Activated CD8-positive, alpha-beta T cell treated with anti-CD3 and anti-CD28 coated beads, Interleukin-2, amount 10 ng/mL, durations not matched to agents 7 days and 5 days (primary cell): ENCODE data around the gene VAPA. TPM values are rescaled to one million over a fixed set of nuclear protein-coding genes. Genes with fewer than 3 reads are reported as not detected.

Source experiments
- ATAC-seq: fragments of 150-1000 bp; cut with Tn5 transposase; one replicate; pipeline ENCODE4 v1.10.0; 2021; ENCODE audit warnings: moderate library complexity
- CTCF ChIA-PET: fragments of 350-600 bp; sonication (Branson Sonifier 250); formaldehyde crosslinking; loops from one replicate; lab custom pipeline; 2021; ENCODE audit warnings: antibody characterized with exemption; lab: Charles Lee
- POLR2A ChIA-PET: fragments of 350-600 bp; sonication (Branson Sonifier 250); formaldehyde crosslinking; loops from one replicate; lab custom pipeline; 2021; ENCODE audit warnings: antibody characterized with exemption; lab: Charles Lee
- DNase-seq: peaks from one replicate; pipeline ENCODE4 v3.0.0-alpha.2; 2020
- H3K27ac Mint-ChIP-seq: one replicate; pipeline ENCODE4 v1.8.0; 2021; ENCODE audit warnings: mild to moderate bottlenecking, mixed read lengths
- H3K27me3 Mint-ChIP-seq: one replicate; pipeline ENCODE4 v1.8.0; 2021; ENCODE audit warnings: low read depth, mixed read lengths
- H3K36me3 Mint-ChIP-seq: one replicate; pipeline ENCODE4 v1.8.0; 2021; ENCODE audit warnings: low read depth, mixed read lengths
- H3K4me1 Mint-ChIP-seq: one replicate; pipeline ENCODE4 v1.8.0; 2021; ENCODE audit warnings: low read depth, mixed read lengths
- H3K4me3 Mint-ChIP-seq: one replicate; pipeline ENCODE4 v1.8.0; 2021; ENCODE audit warnings: mild to moderate bottlenecking, mixed read lengths
- H3K9me3 Mint-ChIP-seq: one replicate; pipeline ENCODE4 v1.8.0; 2022; ENCODE audit warnings: mixed read lengths; ENCODE audit not compliant: insufficient read depth
- total RNA-seq, 2 experiments: library from RNA; stranded (reverse); gene quantifications; one replicate each; pipeline ENCODE4 v1.2.3, GENCODE V29; 2021

Gene VAPA
- total RNA-seq, 2 experiments from 2014 or later = 138 to 142 TPM

DNA sequence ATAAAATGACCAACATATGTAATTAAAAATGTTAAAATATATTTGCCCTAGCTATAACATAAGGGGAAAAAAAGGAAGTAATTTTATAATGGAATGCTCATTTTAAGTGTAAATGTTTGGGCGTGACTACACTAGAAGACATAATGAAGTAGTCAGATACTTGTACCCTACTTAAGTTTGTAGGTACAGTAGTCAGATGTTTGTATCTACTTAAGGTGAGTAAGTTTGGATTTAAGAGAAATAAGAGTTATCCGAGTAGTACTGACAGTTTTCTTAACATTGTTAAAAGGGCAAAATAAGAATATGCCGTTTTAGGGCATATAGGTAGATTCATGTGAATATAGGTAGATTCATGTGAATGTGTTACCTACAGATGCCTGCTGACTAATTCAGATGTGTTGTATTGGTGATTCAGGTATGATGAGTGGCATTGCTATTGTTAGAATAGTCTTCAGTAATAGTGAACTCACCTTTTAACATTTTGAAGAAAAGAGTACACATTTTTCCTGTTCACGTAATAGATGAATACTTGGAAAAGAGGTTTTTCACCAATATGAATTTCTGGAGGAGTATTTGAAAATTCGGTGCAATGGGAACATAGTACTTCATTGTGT, 14.9 kb downstream of the VAPA start:
- POLR2A ChIA-PET = interaction anchor here (0.6 kb wide), 1 partner anchor 14 kb away, joined by 6 read pairs; no protein-coding TSS in a partner anchor
- H3K4me1 Mint-ChIP-seq = peaks cover 37% of the 10 kb centered on the region
- ATAC-seq = no peak
- no peaks in the 10 kb centered on the region for H3K9me3 Mint-ChIP-seq
- no peak for DNase-seq
- H3K36me3 Mint-ChIP-seq = peaks cover 29% of the 10 kb centered on the region
- no peak overlapping the region for H3K4me3 Mint-ChIP-seq
- no peaks in the 10 kb centered on the region for H3K27me3 Mint-ChIP-seq
- CTCF ChIA-PET = no interaction called here
- H3K27ac Mint-ChIP-seq = no peak overlapping the region

DNA sequence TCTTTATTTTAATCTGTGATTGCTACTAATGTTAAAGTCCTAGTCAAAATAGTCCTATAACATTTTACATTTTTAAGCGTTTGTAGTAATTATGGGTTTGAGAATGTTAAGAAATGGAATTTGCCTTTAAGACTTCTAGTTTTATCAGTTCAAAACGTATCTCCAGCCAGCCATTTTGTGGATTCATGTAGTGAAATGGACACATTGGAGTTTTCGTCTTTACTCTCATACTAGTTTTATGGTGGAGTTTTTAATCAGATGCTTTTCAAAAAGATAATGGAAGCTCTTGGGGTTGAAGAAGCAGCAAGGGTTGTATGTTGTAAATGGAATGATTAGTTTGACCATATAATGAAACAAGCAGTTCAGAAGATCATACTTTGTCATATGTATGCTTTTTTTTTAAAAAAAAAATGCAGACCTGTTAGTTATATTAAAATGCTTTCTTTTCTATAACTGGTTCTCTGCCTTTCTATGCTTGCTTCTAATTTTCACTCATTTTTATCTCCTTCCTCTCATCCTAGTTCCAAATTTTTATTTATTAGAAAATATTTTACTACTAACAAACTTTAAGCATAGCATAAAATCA, 16.6 kb downstream of the VAPA start:
- Mint-ChIP-seq H3K9me3 (no peaks in the 10 kb centered on the region), H3K27ac (no peak overlapping the region), H3K27me3 (no peaks in the 10 kb centered on the region), H3K4me1 (peaks cover 28% of the 10 kb centered on the region), H3K36me3 (peaks cover 28% of the 10 kb centered on the region), H3K4me3 (no peak overlapping the region)
- ATAC-seq = no peak
- POLR2A ChIA-PET = no interaction called here
- DNase-seq = no peak
- CTCF ChIA-PET = no interaction called here

DNA sequence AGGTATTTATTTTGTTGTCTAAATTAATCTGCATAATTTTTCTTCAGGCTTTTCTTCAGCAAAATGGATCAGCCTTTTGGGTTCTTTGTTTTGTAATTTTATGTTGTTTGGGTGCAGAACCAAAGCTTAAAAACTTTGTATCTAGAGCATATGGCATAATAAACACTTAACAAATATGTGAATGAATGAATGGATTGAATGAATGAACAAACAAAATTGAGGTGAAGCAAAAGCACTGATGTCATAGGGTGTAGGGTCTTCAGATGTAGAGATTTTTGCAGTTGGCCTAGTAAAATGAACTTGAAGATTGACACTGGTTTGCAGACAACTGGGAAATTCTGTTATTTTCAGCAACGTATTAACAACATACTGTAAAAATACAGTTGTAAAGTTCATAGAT, 17.3 kb downstream of the VAPA start:
- no peak for DNase-seq
- Mint-ChIP-seq H3K4me1 (peaks cover 28% of the 10 kb centered on the region), H3K4me3 (no peak overlapping the region), H3K36me3 (peaks cover 30% of the 10 kb centered on the region), H3K27me3 (no peaks in the 10 kb centered on the region), H3K9me3 (no peaks in the 10 kb centered on the region), H3K27ac (no peak overlapping the region)
- ChIA-PET POLR2A (no interaction called here), CTCF (no interaction called here)
- no peak for ATAC-seq

DNA sequence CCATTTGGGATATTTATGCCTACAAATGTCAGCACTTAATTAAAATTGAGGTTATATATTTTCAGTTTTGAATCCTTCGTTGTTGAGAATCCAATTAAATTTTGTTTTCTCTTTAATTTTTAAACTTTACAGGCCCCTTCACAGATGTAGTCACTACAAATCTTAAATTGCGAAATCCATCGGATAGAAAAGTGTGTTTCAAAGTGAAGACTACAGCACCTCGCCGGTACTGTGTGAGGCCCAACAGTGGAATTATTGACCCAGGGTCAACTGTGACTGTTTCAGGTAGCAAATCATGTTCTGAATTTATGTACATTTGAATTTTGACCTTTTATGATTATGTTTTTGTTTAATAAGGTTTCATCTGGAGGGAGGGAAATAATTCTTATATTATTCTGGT, 17.9 kb downstream of the VAPA start:
- CTCF ChIA-PET = no interaction called here
- Mint-ChIP-seq H3K27me3 (no peaks in the 10 kb centered on the region), H3K4me3 (no peak overlapping the region), H3K9me3 (no peaks in the 10 kb centered on the region), H3K36me3 (peaks cover 34% of the 10 kb centered on the region), H3K27ac (no peak overlapping the region), H3K4me1 (peaks cover 22% of the 10 kb centered on the region)
- no peak for ATAC-seq
- POLR2A ChIA-PET = no interaction called here
- no peak for DNase-seq

DNA sequence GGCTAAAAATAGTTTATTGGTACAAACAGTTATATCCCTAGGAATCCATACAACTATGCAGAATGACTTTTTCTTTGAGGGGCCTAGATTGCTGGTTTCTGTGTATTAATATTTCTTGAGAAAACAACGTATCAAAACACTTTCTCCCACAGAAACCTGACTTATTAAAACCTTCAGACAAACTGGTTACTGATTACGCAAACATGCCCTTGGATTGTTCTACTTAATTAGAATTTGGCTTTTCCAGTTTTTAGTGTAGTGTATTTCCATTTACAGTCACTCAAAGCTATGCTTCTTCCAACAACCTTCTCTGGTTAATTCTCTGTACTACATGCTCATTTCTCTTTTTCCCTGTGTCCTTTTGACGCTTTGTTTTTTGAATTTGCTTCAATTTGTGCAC, 20.0 kb downstream of the VAPA start:
- no peak for ATAC-seq
- POLR2A ChIA-PET = no interaction called here

DNA sequence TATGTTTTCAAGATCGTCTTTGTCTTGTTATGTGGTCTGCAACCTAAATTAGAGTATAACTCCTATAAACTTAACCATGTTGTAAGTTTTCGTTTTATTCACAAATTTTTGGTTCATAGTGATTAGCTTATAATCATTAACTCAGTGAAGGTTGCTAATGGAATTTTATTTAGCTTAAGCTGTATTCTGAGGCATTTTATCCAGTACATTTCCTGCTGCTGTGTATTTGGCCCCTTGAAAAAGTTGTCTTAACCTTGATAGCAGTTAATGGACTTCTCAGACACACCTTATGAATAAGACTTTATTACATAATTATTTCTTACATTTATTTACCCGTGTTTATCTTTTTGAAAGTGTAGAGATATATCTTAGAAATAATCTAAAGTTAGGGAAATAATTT, 20.5 kb downstream of the VAPA start:
- Mint-ChIP-seq H3K27me3 (no peaks in the 10 kb centered on the region), H3K27ac (no peak overlapping the region), H3K4me1 (peaks cover 5% of the 10 kb centered on the region), H3K4me3 (no peak overlapping the region), H3K36me3 (peaks cover 50% of the 10 kb centered on the region), H3K9me3 (no peaks in the 10 kb centered on the region)
- no peak for DNase-seq
- ChIA-PET POLR2A (no interaction called here), CTCF (interaction anchor here (1.0 kb wide), 1 partner anchor 17 kb away, joined by 6 read pairs; no protein-coding TSS in a partner anchor)
- no peak for ATAC-seq

More for the DNA sequence above, 20.0 kb downstream of the VAPA start:
- H3K4me1 Mint-ChIP-seq = peaks cover 9% of the 10 kb centered on the region
- no peak for DNase-seq
- no peaks in the 10 kb centered on the region for H3K9me3 Mint-ChIP-seq
- H3K36me3 Mint-ChIP-seq = peaks cover 50% of the 10 kb centered on the region
- H3K27me3 Mint-ChIP-seq = no peaks in the 10 kb centered on the region
- CTCF ChIA-PET = interaction anchor here (1.0 kb wide), 1 partner anchor 17 kb away, joined by 6 read pairs; no protein-coding TSS in a partner anchor
- no peak overlapping the region for H3K27ac Mint-ChIP-seq
- H3K4me3 Mint-ChIP-seq = no peak overlapping the region

DNA sequence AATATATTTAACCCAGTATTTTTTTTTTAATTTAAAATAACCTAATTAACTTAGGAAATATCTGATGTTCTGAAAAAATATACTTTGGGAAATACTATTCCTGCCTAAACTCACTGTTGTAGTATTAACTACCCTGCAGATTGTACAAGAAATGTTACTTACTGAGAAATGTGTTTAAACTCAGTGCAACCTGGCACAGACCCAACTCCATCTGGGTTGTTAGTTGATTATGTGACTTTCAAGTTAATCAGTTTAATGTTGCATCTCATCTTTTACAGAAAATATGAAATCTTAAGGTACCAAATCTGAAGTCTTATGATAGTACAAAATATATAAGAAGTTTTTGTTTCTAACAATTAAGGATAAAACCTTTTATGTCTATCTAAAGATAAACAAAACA, 27.3 kb downstream of the VAPA start:
- H3K27ac Mint-ChIP-seq = no peak overlapping the region
- H3K9me3 Mint-ChIP-seq = no peaks in the 10 kb centered on the region
- peaks cover 59% of the 10 kb centered on the region for H3K36me3 Mint-ChIP-seq
- CTCF ChIA-PET = interaction anchor here (0.7 kb wide), 1 partner anchor 10 kb away, joined by 3 read pairs; no protein-coding TSS in a partner anchor
- H3K4me1 Mint-ChIP-seq = peaks cover 5% of the 10 kb centered on the region
- no peak overlapping the region for H3K4me3 Mint-ChIP-seq
- POLR2A ChIA-PET = no interaction called here
- DNase-seq = no peak
- ATAC-seq = no peak
- H3K27me3 Mint-ChIP-seq = no peaks in the 10 kb centered on the region

DNA sequence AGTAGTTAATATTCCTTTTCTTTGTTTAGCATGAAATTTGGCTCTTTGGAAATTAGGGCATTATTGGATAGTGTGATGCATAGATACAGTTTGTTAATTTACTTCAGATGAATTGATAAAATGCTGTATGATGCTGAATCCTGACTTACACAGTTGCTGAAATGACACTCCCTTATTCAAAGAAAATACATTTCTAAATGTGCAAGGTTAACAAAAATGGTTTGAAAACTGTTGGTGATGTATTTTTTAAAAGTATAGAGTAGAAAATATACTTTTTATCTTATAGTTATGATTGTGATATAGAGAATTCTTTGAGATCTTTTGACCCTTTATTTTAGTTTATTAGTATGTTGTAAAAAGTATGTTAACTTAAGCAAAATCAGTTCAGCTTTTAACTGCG, 27.8 kb downstream of the VAPA start:
- no peak for DNase-seq
- ChIA-PET POLR2A (no interaction called here), CTCF (no interaction called here)
- Mint-ChIP-seq H3K9me3 (no peaks in the 10 kb centered on the region), H3K4me3 (no peak overlapping the region), H3K27ac (no peak overlapping the region), H3K4me1 (peaks cover 5% of the 10 kb centered on the region), H3K27me3 (no peaks in the 10 kb centered on the region), H3K36me3 (peaks cover 59% of the 10 kb centered on the region)
- no peak for ATAC-seq

DNA sequence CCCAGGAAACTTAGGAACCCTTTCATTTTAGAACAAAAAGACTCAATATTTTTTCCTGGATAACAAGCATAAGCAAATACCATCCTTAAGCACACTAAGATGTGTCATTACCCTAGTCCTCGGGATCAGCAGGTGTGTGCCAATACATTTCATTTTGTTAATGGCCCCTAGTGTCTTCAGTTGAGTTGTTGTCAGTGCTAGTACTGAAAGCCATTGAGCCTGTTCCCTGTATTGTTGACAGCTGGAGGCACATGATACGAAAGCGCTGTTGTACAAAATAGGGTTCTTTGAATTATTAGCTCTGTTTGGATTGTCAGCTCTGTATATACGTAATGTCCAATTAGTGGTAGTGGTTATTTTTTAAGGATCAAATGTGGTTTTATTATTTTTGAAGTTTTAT, 29.5 kb downstream of the VAPA start:
- H3K27ac Mint-ChIP-seq = no peak overlapping the region

DNA sequence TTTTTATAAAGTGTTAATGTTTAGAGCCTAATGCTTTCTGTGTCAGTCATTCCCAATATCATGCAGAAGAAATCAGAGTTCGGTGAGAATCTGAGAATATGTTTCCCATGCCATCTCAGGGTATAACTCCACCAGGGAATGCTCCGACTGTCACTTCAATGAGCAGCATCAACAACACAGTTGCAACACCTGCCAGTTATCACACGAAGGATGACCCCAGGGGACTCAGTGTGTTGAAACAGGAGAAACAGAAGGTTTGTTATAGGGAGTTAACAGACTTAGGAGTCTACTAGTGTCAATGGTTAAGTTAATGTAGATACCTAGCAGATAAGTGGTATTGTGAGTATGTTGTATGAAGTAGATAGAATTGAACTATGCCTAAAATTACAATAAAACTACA, 31.0 kb downstream of the VAPA start:
- H3K4me3 Mint-ChIP-seq = no peak overlapping the region
- peaks cover under 1% of the 10 kb centered on the region for H3K4me1 Mint-ChIP-seq
- H3K36me3 Mint-ChIP-seq = peaks cover 50% of the 10 kb centered on the region
- H3K9me3 Mint-ChIP-seq = no peaks in the 10 kb centered on the region
- no peaks in the 10 kb centered on the region for H3K27me3 Mint-ChIP-seq
- no peak for DNase-seq
- ATAC-seq = no peak
- no peak overlapping the region for H3K27ac Mint-ChIP-seq
- ChIA-PET POLR2A (no interaction called here), CTCF (no interaction called here)

More for the DNA sequence above, 29.5 kb downstream of the VAPA start:
- ChIA-PET CTCF (no interaction called here), POLR2A (no interaction called here)
- Mint-ChIP-seq H3K36me3 (peaks cover 50% of the 10 kb centered on the region), H3K4me1 (peaks cover 5% of the 10 kb centered on the region), H3K4me3 (no peak overlapping the region), H3K9me3 (no peaks in the 10 kb centered on the region), H3K27me3 (no peaks in the 10 kb centered on the region)
- DNase-seq (no peak), ATAC-seq (no peak)

DNA sequence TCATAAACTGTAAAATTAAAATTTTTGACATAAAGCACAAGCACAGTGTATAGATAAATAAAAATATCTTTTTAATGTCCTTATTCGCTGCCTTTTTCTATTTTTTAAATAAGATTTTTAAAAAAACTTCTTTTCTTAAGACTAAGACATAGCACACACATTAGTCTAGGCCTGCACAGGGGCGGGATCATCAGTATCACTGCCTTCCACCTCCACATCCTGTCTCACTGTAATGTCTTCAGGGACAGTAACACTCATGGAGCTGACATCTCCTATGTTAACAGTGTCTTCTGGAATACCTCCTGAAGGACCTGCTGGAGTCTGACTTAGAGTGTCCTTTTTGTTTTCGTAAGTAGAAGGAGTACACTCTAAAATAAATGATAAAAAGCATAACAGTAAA, 33.0 kb downstream of the VAPA start:
- Mint-ChIP-seq H3K4me1 (no peaks in the 10 kb centered on the region), H3K27ac (no peak overlapping the region), H3K27me3 (no peaks in the 10 kb centered on the region), H3K9me3 (no peaks in the 10 kb centered on the region), H3K36me3 (peaks cover 48% of the 10 kb centered on the region), H3K4me3 (no peak overlapping the region)
- DNase-seq = no peak
- POLR2A ChIA-PET = no interaction called here
- no peak for ATAC-seq
- CTCF ChIA-PET = interaction anchor here (2.1 kb wide), 1 partner anchor 25 kb away, joined by 6 read pairs; no protein-coding TSS in a partner anchor

DNA sequence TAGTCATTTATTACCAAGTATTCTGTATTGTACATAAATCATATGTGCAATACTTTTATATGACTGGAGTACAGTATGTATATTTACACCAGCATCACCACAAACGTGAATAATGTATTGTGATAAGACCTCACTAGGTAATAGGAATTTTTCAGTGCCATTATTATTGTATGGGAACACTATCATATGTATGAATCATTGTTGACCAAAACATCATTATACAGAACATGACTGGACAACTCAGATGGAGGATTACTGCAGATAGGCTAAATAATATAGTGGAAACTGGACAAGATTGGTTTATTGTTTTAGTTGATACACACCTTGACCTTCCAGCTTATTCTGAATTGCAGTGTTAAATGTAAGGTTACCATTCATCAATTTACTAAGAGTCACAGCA, 33.4 kb downstream of the VAPA start:
- ChIA-PET POLR2A (no interaction called here), CTCF (interaction anchor here (2.1 kb wide), 1 partner anchor 25 kb away, joined by 6 read pairs; no protein-coding TSS in a partner anchor)
- H3K27me3 Mint-ChIP-seq = no peaks in the 10 kb centered on the region
- ATAC-seq (no peak), DNase-seq (no peak)
- H3K9me3 Mint-ChIP-seq = no peaks in the 10 kb centered on the region
- no peak overlapping the region for H3K27ac Mint-ChIP-seq
- H3K4me3 Mint-ChIP-seq = no peak overlapping the region
- peaks cover 52% of the 10 kb centered on the region for H3K36me3 Mint-ChIP-seq
- no peaks in the 10 kb centered on the region for H3K4me1 Mint-ChIP-seq
